GM20000 (cell line): ENCODE results near the gene ZSWIM9.
A peak's percentile ranks its signal among the peaks of the same experiment; 100 is the strongest.

Source experiments
- DNase-seq: peaks from one replicate; pipeline ENCODE4 v3.0.0; 2012; ENCODE audit warnings: low spot score
- CTCF ChIP-seq: IDR thresholded peaks from 2 replicates; pipeline ENCODE4 v1.5.1; 2012; ENCODE audit warnings: mild to moderate bottlenecking, control low read depth; ENCODE audit errors: extremely low read depth, missing control alignments

Gene ZSWIM9

DNA sequence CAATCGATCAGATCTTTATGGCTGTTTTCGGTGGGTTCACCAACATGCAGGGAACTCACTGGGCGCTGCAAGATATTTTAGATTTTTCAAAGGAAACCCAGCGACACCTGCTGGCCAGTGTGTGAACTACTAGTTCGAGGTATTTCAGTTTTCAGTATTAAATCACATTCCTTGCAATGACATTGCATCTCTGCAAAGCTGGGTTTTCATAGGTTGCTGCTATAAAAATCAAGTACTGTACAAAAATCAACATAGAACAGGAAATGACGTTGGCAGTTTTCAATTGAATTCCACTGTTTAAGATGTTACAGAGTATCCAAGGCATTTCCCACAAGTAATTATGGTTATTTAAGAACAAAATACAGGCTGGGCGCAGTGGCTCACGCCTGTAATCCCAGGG, 17.9 kb upstream of the ZSWIM9 start:
- peak; percentile 56 for TF ChIP-seq CTCF
- peak; percentile 69 for DNase-seq

DNA sequence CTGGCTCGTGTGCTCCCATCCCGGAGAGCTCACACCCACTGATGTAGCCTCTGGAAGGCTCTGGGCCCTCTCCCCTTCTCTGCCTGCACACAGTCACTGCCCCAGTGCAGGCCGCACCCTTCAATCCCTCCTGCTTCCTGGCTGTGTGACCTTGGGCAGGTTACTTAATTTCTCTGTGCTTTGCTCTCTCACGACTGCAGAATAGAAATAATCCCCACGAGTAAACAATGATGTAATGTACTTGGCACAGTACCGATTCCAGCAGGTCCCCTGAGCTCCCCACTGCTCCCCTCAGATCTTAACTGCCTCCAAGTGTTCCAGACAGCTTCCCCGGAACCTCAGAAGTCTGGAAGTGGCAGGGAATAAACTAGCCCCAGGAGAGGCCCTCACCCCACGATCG, 16.5 kb upstream of the ZSWIM9 start:
- TF ChIP-seq CTCF = no peak
- DNase-seq = no peak

DNA sequence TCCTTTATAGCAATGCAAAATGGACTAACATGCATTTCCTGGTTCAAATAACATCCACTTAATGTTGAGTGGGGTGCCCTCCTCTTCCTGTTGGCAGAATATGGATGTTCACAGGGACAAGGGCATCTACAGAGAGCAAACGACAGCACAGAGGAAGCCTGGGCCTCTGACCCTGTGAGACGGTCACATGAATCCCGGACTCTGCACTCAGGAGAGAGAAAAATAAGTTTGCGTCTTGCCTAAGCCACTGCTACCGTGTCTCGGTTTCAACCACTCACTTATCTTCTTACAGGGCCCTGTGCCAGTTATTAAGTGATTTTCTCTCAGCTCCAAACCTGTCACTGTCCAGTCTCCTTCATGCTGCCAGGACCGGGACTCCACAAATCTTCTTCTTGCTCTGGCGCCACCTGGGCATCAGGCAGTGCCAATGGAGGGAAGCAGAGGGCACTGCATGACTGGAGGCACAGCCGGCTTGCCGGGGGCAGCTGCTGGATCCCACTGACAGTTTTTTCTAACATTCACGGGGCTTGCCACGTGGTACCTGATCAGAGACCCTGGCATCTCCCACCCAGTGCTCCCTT, 12.2 kb upstream of the ZSWIM9 start:
- DNase-seq = no peak
- TF ChIP-seq CTCF = no peak

- no peak for TF ChIP-seq CTCF
Observed at GRCh38 chr19:48168689-48169088, 1.8 kb upstream of the ZSWIM9 start.

GRCh38 chr19:48169578-48169938, 922 bp upstream of the ZSWIM9 start:
- no peak for TF ChIP-seq CTCF
- DNase-seq = peak; percentile 95

More at GRCh38 chr19:48168689-48169088, 1.8 kb upstream of the ZSWIM9 start:
- no peak for DNase-seq

GRCh38 chr19:48170817-48171347, 402 bp downstream of the ZSWIM9 start:
- DNase-seq = no peak
- TF ChIP-seq CTCF = no peak

- TF ChIP-seq CTCF = no peak
- no peak for DNase-seq
Observed at GRCh38 chr19:48171710-48172109, 1.2 kb downstream of the ZSWIM9 start.
